PC-3 (cell line): Measurements from ENCODE around the gene OR6B1. TPM values are rescaled to one million over a fixed set of nuclear protein-coding genes. Genes with fewer than 3 reads are reported as not detected.
A peak's percentile ranks its signal among the peaks of the same experiment; 100 is the strongest.

ENCODE experiments used
- ATAC-seq: fragments of 200-7000 bp; cut with Tn5 transposase; 2 replicates; pipeline ENCODE4 v1.9.1; 2020; ENCODE audit warnings: mild to moderate bottlenecking, moderate library complexity
- BruUV-seq: library from RNA; stranded (reverse); fragments of 400-500 nt; replicated peaks from 2 replicates; lab custom pipeline; 2021; lab: Mats Ljungman, UMichigan
- CTCF ChIA-PET: fragments of 300-600 bp; sonication (Branson Sonifier 250); formaldehyde crosslinking; loops from one replicate; lab custom pipeline; 2022; ENCODE audit warnings: antibody characterized with exemption; lab: Charles Lee
- POLR2A ChIA-PET: fragments of 300-600 bp; sonication (Branson Sonifier 250); formaldehyde crosslinking; loops from one replicate; lab custom pipeline; 2022; ENCODE audit warnings: antibody characterized with exemption; ENCODE audit not compliant: unreplicated experiment; lab: Charles Lee
- DNase-seq: peaks from one replicate; pipeline ENCODE4 v3.0.0-alpha.2; 2015
- H2AFZ ChIP-seq: fragments of 300-600 bp; sonication (generic); 2 replicates; pipeline ENCODE4 v1.6.0; 2016; ENCODE audit warnings: antibody characterized with exemption, low read length
- H3F3A ChIP-seq: fragments of 300-600 bp; sonication (generic); one replicate; pipeline ENCODE4 v1.6.0; 2017; ENCODE audit warnings: antibody characterized with exemption, low read length, control low read depth, mild to moderate bottlenecking; ENCODE audit not compliant: unreplicated experiment
- H3K27ac ChIP-seq: fragments of 300-600 bp; sonication (generic); 2 replicates; pipeline ENCODE4 v1.5.1; 2016; ENCODE audit warnings: mild to moderate bottlenecking, low read length
- H3K27me3 ChIP-seq: fragments of 300-600 bp; sonication (generic); 2 replicates; pipeline ENCODE4 v1.6.1; 2016; ENCODE audit warnings: low read length, mixed read lengths
- H3K36me3 ChIP-seq: fragments of 300-600 bp; sonication (generic); 2 replicates; pipeline ENCODE4 v1.6.1; 2016; ENCODE audit warnings: low read depth, mixed run types, low read length, mixed read lengths
- H3K4me1 ChIP-seq: fragments of 300-600 bp; sonication (generic); 2 replicates; pipeline ENCODE4 v1.5.1; 2016; ENCODE audit warnings: low read length; ENCODE audit not compliant: insufficient read depth
- H3K4me2 ChIP-seq: fragments of 300-600 bp; sonication (generic); 2 replicates; pipeline ENCODE4 v1.6.0; 2016; ENCODE audit warnings: low read length
- H3K4me3 ChIP-seq: fragments of 300-600 bp; sonication (generic); 2 replicates; pipeline ENCODE4 v1.5.1; 2016; ENCODE audit warnings: mild to moderate bottlenecking, low read length, mixed read lengths
- H3K79me2 ChIP-seq: fragments of 300-600 bp; sonication (generic); 2 replicates; pipeline ENCODE4 v1.6.1; 2017; ENCODE audit warnings: low read length, mixed read lengths
- H3K9ac ChIP-seq: fragments of 300-600 bp; sonication (generic); 2 replicates; pipeline ENCODE4 v1.6.0; 2016; ENCODE audit warnings: mild to moderate bottlenecking, low read length
- H3K9me2 ChIP-seq: fragments of 300-600 bp; sonication (generic); replicated peaks from 2 replicates; pipeline ENCODE4 v1.6.1; 2016; ENCODE audit warnings: mixed run types, low read length, mixed read lengths
- H3K9me3 ChIP-seq: fragments of 300-600 bp; sonication (generic); 2 replicates; pipeline ENCODE4 v1.6.1; 2016; ENCODE audit warnings: low read length, mixed read lengths
- H4K20me1 ChIP-seq: fragments of 300-600 bp; sonication (generic); 2 replicates; pipeline ENCODE4 v1.6.1; 2016; ENCODE audit warnings: low read length, mixed read lengths
- CTCF ChIP-seq: fragments of 300-600 bp; sonication (generic); conservative IDR thresholded peaks from 2 replicates; pipeline ENCODE4 v1.5.1; 2017; ENCODE audit warnings: antibody characterized with exemption, low read depth, mild to moderate bottlenecking, low read length
- EZH2 ChIP-seq: fragments of 300-600 bp; sonication (generic); IDR thresholded peaks from one replicate; pipeline ENCODE4 v1.6.1; 2017; ENCODE audit warnings: antibody characterized with exemption, mild to moderate bottlenecking, low read length; ENCODE audit not compliant: unreplicated experiment
- EZH2phosphoT487 ChIP-seq: fragments of 300-600 bp; sonication (generic); IDR thresholded peaks from 2 replicates; pipeline ENCODE4 v1.6.1; 2018; ENCODE audit warnings: mild to moderate bottlenecking, antibody characterized with exemption, low read length, borderline replicate concordance
- intact Hi-C: fragments of 100-400 bp; cut with micrococcal nuclease; formaldehyde crosslinking; loops from 2 replicates; pipeline ENCODE4 v1.9.0; 2023
- total RNA-seq: library from RNA; depleted of rRNA; stranded (reverse); fragments of >200 nt; gene quantifications from 2 replicates; pipeline ENCODE4 v1.2.3, GENCODE V29; 2014

The OR6B1 gene
- total RNA-seq, 1 experiment from 2014 or later, result not detected

- Histone ChIP-seq H3K9me3 (no peaks in the 10 kb centered on the region; the same call in 1 of the 2 replicates), H3K9me2 (no peaks in the 10 kb centered on the region), H3K79me2 (no peaks in the 10 kb centered on the region), H3K27ac (no peak overlapping the region), H3F3A (no peaks in the 10 kb centered on the region), H2AFZ (no peak overlapping the region), H3K4me2 (no peak overlapping the region), H3K4me3 (no peak overlapping the region), H3K4me1 (0 out of 2 replicates have a peak, but pooled peaks cover 5% of the 10 kb centered on the region), H3K9ac (no peak overlapping the region), H3K27me3 (no peaks in the 10 kb centered on the region), H3K36me3 (no peaks in the 10 kb centered on the region), H4K20me1 (no peaks in the 10 kb centered on the region)
- DNase-seq (no peak), ATAC-seq (no peak)
- BruUV-seq, result no TSS peak
- intact Hi-C loops, result no loop called here
- ChIA-PET POLR2A (no interaction called here), CTCF (no interaction called here)
- TF ChIP-seq CTCF (no peak), EZH2 (no peak), EZH2phosphoT487 (no peak)
Measured at GRCh38 chr7:143965280-143965679, 34.8 kb upstream of the OR6B1 start.

GRCh38 chr7:143967398-143967797, 32.7 kb upstream of the OR6B1 start:
- CTCF ChIA-PET, result no interaction called here
- H3K27me3 ChIP-seq, result no peaks in the 10 kb centered on the region

More at GRCh38 chr7:143967398-143967797, 32.7 kb upstream of the OR6B1 start:
- Histone ChIP-seq H3K79me2 (no peaks in the 10 kb centered on the region), H3K9ac (no peak overlapping the region), H3K9me2 (no peaks in the 10 kb centered on the region), H3F3A (no peaks in the 10 kb centered on the region), H3K4me3 (no peak overlapping the region), H3K4me2 (no peak overlapping the region), H4K20me1 (no peaks in the 10 kb centered on the region), H3K36me3 (no peaks in the 10 kb centered on the region), H3K9me3 (no peaks in the 10 kb centered on the region), H3K4me1 (0 out of 2 replicates have a peak, but pooled peaks cover 5% of the 10 kb centered on the region), H3K27ac (no peak overlapping the region), H2AFZ (no peak overlapping the region)
- ATAC-seq (peak; percentile 87), DNase-seq (peak; percentile 84)
- BruUV-seq, result no TSS peak
- POLR2A ChIA-PET, result no interaction called here
- TF ChIP-seq CTCF (no peak), EZH2 (no peak), EZH2phosphoT487 (no peak)
- intact Hi-C loops, result no loop called here
